Lower leg skin (tissue), 4 donors: ENCODE data around the gene ZNF135. TPM values are rescaled to one million over a fixed set of nuclear protein-coding genes. Genes with fewer than 3 reads are reported as not detected.

Experiments used
- DNase-seq, 2 donors: peaks; one replicate each; pipeline ENCODE4 v3.0.0-alpha.2; 2019; ENCODE audit warnings: low spot score in 2 of 2
- H3K4me3 ChIP-seq: fragments of 200-600 bp; sonication (generic); 2 replicates; pipeline ENCODE4 v1.5.1; 2017; ENCODE audit warnings: mild to moderate bottlenecking, low read depth; ENCODE audit not compliant: poor library complexity, severe bottlenecking
- POLR2A ChIP-seq, 2 donors: fragments of 450-650 bp; IDR thresholded peaks; one replicate each; pipeline ENCODE4 v1.6.1; 2016 to 2017; ENCODE audit warnings: antibody characterized with exemption in 2 of 2, mild to moderate bottlenecking in 1 of 2, moderate library complexity in 1 of 2
- WGBS, 2 donors: methylation state at CpG; one replicate each; pipeline ENCODE4 v1.1.5; 2018; 5-methylcytosine and 5-hydroxymethylcytosine counted together
- intact Hi-C: fragments of 100-400 bp; cut with DNase I; formaldehyde crosslinking; loops from one replicate; pipeline ENCODE4 v1.15.0; 2023; ENCODE audit warnings: low total_unique reads
- total RNA-seq, 4 donors: library from RNA; depleted of rRNA; stranded (reverse); fragments of >200 nt; gene quantifications; one replicate each; pipeline ENCODE4 v1.1.0, GENCODE V29; 2016
- TF ChIP-seq, protein P1 (sequence below), 3 donors: fragments of 450-650 bp; IDR thresholded peaks; one replicate each; pipeline ENCODE4 v1.5.1; 2016; ENCODE audit warnings: antibody characterized with exemption in 3 of 3, mild to moderate bottlenecking in 3 of 3, moderate library complexity in 2 of 3

ZNF135 gene
- total RNA-seq, 4 donors from 2014 or later = 4.8 to 5.9 (median 5.5) TPM

DNA sequence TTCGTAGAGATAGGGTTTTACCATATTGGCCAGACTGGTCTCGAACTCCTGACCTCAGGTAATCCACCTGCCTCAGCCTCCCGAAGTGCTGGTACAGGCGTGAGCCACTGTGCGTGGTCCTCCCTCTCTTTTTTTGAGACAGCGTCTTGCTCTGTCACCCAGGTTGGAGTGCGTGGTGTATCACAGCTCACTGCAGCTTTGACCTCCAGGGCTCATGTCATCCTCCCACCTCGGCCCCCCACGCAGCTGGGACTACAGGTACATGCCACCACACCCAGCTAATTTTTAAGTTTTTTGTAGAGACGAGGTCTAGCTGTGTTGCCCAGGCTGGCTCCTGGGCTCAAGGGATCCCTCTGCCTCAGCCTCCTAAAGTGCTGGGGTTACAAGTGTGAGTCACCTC lies 20.7 kb downstream of the ZNF135 start:
- TF ChIP-seq POLR2A (IDR thresholded peaks at IDR 0.05) = no peak
- TF ChIP-seq, protein P1, sequence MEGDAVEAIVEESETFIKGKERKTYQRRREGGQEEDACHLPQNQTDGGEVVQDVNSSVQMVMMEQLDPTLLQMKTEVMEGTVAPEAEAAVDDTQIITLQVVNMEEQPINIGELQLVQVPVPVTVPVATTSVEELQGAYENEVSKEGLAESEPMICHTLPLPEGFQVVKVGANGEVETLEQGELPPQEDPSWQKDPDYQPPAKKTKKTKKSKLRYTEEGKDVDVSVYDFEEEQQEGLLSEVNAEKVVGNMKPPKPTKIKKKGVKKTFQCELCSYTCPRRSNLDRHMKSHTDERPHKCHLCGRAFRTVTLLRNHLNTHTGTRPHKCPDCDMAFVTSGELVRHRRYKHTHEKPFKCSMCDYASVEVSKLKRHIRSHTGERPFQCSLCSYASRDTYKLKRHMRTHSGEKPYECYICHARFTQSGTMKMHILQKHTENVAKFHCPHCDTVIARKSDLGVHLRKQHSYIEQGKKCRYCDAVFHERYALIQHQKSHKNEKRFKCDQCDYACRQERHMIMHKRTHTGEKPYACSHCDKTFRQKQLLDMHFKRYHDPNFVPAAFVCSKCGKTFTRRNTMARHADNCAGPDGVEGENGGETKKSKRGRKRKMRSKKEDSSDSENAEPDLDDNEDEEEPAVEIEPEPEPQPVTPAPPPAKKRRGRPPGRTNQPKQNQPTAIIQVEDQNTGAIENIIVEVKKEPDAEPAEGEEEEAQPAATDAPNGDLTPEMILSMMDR (IDR thresholded peaks at IDR 0.05) = no peak
- no peak overlapping the region for H3K4me3 ChIP-seq
- WGBS, 2 donors = 94 to 95% methylated on average over 10 of the region's 10 CpGs
- intact Hi-C loops = no loop called here
- DNase-seq = no peak

DNA sequence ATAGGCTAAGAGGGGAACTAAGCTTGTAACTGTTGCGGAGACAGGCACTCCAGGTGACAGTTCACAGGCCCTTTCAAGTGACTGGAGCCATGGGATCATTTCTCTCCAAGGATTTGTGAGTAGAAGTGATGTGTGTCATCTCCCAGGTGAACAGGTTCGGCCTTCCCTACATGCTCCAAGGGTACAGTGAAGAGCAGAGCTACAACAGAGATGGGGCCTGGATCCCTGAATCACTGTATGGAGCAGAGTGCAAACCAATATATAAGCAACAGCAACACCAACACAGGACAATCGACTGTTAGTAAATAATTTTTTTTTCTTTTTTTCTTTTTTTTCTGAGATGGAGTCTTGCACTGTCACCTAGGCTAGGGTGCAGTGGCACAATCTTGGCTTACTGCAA lies 23.9 kb downstream of the ZNF135 start:
- TF ChIP-seq POLR2A (IDR thresholded peaks at IDR 0.05) = no peak
- TF ChIP-seq, protein P1 (IDR thresholded peaks at IDR 0.05) = no peak
- intact Hi-C loops = no loop called here

DNA sequence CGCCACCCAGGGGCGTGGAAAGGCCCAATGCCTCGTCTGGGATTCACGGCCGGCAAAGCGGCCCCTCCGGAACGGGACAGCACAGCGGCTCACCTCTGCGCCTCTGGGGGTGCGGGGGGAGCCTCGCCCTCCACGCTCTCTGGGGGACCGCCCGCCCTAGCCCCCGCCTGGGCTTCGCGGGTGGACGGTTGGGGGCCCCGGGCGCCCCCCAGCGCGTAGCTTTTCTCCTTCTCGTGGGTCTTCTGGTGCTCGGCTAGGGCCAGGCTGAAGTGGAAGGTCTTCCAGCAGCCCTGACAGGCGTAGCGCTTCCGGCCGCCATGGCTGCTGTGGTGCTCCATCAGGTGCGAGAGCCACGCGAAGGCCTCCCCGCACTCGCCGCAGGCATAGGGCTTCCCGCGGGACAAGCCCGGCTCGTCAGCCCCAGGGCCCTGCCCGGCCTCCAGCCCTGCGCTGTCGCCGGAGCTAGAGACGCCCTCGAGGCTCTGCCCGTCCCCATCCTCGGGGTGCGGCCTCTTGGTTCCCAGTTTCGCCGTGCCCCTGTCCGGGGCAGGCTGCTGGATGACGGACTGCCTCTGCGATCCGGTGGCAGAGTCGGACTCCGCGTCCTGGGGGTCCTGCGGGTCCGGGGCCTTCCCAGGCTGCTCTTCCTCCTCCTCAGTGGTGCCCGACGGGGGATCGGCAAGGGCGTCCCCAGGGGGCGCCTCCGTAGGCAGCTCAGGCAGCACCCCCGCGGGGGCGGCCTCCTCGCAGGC lies 25.7 kb downstream of the ZNF135 start:
- intact Hi-C loops = no loop called here
- TF ChIP-seq POLR2A (IDR thresholded peaks at IDR 0.05) = no peak
- TF ChIP-seq, protein P1 (IDR thresholded peaks at IDR 0.05) = no peak
- no peak overlapping the region for H3K4me3 ChIP-seq
- DNase-seq = no peak
- WGBS, 2 donors = 97 to 99% methylated on average over 65 of the region's 69 CpGs

More for the DNA sequence above, 23.9 kb downstream of the ZNF135 start:
- no peak for DNase-seq
- no peak overlapping the region for H3K4me3 ChIP-seq
- 94 to 97% methylated on average over 3 of the region's 3 CpGs for WGBS, 2 donors

DNA sequence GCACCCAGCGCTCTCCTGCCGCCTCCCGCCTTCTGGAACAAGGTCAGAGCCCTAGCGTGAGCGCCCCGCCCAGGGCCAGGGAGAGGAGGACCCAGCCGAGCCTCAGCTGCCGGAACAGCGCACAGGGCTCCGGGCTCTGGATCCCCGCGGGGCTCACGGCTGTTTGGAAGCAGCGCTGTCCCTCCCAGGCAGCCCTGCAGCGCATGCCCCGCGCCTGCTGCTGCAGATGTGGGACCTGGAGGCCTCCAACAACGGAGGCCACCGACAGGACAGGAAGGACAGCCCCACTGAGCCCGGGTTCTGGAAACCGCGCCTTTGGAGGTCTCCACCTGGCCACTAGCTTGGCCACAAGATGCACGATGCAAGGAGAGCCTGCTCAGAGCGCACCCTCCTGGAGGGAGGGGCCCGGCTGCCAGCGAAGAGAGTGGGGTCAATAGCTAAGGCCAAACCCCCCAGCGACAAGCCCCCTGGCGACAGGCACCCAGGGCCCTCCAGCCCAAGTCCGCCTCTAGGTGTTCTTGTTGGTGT lies 26.3 kb downstream of the ZNF135 start:
- DNase-seq = no peak
- intact Hi-C loops = no loop called here
- TF ChIP-seq POLR2A (IDR thresholded peaks at IDR 0.05) = no peak
- TF ChIP-seq, protein P1 (IDR thresholded peaks at IDR 0.05) = no peak
- WGBS, 2 donors = 89 to 93% methylated on average over 14 to 26 of the region's 29 CpGs
- H3K4me3 ChIP-seq = no peak overlapping the region

DNA sequence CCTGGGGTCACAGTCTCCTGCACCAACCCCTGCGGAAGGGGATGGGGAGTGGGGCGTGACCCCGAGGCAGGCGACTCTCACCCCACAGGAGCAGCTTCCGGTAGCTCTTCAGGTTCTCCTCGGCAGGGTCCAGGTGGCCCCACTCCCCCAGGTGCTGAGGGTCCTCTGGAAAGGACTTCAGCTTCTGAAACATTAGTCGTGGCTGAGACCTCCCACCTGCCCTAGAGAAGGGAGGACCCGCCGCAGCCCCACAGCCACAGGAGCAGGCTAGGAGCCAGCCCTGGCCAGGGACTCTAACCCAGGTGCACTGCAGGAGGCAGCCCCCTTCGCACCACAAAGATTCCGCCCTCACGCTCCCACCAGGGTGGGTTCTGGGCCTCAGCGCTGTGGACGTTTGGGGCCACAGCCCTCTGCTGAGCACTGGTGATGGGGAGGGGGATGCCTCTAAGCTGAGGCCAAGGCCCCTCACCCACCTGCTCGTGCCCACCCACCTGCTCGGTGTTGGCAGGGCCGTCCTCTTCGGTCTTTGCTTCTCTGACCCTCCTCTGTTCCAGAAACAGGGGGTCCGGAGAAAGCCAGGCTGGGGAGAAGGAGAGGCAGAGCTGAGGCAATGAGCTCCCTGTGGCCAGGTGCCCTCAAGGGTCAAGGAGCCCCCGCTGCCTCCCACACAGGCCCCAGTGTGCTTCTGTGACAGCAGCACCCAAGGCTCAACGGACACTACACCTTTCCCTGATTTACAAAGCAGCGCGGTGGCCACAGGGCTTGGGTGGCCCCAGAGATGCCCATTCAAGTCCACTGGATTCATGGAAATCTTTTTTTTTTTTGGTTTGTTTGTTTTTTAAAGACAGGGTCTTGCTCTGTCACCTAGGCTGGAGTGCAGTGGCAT lies 28.0 kb downstream of the ZNF135 start:
- intact Hi-C loops = no loop called here
- no peak for DNase-seq
- TF ChIP-seq, protein P1 (IDR thresholded peaks at IDR 0.05) = no peak
- TF ChIP-seq POLR2A (IDR thresholded peaks at IDR 0.05) = no peak
- H3K4me3 ChIP-seq = no peak overlapping the region
- 93 to 96% methylated on average over 16 to 20 of the region's 23 CpGs for WGBS, 2 donors
